CD4-positive, alpha-beta T cell treated with Interleukin-10 for 1 hour (primary cell): ENCODE data around the gene DKK1.

Source experiments
- DNase-seq: peaks from one replicate; pipeline ENCODE4 v3.0.0-alpha.2; 2020

DKK1 gene, protein sequence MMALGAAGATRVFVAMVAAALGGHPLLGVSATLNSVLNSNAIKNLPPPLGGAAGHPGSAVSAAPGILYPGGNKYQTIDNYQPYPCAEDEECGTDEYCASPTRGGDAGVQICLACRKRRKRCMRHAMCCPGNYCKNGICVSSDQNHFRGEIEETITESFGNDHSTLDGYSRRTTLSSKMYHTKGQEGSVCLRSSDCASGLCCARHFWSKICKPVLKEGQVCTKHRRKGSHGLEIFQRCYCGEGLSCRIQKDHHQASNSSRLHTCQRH

DNA sequence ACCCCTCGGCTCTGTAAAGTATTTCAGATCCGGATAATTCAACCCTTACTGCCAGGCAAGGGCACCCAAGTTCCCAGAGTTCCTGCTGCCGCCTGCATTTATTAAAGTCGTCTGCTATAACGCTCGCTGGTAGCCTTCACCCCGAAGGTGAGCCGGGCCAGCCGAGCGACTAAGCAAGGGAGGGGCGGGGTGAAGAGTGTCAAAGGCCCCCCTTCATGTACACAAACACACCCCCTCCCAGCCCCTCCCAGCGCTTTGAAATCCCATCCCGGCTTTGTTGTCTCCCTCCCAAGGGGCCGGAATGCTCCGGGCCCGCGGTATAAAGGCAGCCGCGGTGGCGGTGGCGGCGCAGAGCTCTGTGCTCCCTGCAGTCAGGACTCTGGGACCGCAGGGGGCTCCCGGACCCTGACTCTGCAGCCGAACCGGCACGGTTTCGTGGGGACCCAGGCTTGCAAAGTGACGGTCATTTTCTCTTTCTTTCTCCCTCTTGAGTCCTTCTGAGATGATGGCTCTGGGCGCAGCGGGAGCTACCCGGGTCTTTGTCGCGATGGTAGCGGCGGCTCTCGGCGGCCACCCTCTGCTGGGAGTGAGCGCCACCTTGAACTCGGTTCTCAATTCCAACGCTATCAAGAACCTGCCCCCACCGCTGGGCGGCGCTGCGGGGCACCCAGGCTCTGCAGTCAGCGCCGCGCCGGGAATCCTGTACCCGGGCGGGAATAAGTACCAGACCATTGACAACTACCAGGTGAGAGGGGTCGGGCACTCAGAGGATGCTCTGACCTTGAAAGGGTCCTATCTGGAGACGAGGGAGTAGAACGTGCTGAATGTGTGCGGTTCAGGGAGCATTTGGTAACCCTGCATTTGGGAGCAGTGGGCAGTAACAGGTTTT, at the start of gene DKK1:
Gene DKK1 (plus strand): TSS at position 349 of the 889 bp plus-strand sequence. CDS start 154 bp downstream, at position 503.
- DNase-seq: no peak

DNA sequence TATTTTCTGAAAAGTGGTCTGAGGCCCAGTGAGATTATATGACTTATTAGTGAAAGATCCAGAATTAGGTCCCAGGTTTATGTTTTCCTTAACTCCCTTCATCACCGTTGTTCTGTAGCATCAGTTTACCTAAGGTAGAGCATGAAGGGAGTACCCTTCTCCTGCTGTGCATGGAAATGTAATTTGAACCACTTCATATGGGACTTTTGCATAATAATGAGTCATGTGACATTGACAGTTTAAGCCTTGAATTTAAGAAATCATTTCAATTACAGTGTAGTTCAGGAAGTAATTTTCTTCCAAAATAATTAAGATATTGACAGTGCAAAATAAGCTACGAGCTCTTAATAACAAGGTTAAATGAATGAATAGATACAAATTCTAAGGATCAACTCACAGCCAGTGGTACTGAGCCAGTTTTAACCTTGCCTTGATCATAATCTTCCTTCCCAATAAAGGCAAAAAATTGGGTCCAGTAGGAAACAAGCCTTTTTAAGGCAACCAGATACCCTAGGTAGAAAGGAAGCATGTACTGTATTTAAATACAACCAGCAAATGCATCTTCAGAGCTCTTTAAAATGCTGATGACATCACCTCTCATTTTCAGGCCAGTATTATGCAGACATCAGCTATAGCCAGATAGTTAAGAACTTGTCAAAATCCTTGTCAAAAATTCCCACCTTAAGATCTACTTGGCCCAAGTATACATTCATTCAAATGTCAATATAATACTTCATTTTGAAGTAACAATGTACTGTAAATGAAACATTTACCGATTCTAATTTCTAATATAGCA, 48.8 kb upstream of the DKK1 start:
- no peak for DNase-seq

DNA sequence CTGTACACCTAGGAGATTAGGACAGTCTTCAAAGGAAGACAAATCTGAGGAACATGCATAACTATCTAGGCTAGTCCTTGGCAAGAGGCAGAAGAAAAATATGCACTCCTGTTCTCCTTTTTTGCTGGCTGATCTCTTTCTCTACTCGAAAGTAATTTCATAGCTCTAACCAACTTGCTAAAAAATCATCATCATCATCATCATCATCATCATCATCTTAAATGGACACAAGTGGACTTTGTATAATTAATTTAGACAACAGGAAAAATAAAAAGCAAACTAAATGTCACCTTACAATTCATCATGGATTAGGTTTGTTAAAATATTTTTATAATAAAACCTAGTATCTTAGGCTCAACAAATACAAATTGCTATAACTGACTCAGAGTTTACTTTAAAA, 47.2 kb upstream of the DKK1 start:
- DNase-seq: no peak

DNA sequence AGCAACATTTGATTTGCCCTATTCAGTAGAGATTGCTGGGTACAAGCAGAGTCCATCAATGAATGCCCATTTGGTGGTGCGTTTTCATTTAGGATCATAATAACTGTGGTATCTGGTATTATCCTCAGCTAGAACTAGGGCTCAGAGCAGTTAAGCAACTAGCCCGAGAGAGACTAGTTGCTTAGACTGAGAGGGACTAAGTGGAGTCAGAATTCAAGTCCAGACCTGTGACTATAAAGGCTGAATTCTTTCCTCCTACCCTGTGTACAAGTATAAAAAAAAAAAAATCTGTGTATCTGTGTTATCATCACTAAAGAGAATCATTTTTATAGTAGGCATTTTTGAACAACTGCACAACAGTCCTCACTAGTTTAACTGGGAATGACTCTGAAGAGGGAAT, 45.3 kb upstream of the DKK1 start:
- no peak for DNase-seq

DNA sequence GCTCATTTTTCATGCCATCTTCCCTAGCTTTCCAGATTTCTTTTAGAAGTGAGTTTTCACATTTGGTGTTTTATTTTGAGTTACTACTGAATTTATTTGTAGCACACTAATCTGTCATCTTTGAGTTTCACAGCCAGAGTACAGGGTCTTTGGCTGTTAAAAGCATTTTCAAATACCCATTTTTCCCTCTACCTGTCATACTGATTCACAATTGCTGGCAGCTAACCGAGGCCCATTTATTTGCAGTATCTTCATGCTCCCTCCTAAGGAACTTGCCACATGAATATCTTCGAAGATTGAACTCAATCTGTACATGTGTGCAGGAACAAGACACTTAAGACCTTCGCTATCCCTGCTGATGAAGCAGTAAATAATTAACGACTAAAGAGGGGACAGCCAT, 44.8 kb upstream of the DKK1 start:
- no peak for DNase-seq

DNA sequence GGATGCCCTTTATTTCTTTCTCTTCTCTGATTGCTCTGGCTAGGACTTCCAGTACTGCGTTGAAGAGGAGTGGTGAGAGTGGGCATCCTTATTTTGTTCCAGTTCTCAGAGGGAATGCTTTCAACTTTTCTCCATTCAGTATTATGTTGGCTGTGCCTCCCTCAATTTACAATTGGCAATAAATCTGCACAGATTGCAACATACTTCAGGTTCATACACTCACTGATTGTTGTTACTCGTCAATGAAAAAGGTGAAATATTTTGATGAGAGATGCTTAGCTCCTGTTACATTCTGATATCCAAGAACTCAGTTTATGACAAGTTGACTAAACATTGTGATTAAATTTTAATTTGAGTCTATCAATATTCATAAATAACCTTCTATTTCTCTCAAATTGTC, 37.9 kb upstream of the DKK1 start:
- no peak for DNase-seq

DNA sequence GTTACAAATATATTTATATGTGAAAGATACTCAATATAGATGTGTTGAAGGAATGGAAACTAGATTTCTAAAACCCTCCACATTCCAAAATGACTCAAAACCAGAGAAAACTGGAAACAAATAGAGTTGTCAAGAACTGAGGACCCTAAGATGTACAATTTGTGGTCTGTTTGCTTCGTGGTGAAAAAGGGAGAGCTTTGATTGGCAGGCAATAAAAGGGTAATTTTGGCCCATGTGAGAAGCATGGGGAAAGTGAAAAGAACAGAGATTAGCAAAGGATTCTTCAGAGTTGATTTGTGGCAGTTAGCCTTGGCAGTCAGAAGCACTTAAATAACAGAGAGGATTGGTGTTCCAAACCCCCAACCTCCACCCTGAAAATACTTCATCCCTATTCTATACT, 37.1 kb upstream of the DKK1 start:
- DNase-seq: no peak

DNA sequence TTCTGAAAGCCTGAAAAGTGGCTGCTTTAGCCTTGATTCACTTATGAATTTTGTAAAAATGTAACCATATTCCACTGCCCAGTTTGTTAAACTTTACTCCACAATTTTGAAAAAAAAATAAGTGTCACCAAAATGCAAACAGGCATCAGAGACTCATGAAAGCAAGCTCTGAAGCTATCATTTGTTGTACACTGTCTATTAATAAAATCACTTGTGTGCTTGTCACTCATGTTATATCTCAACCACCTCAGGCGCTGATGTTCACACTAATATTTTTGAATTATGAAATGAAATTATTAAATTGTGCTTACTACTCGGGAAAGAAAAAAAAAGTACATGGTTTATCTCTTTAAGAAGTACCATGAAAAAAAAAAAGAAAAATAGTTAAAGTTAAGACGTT, 34.5 kb upstream of the DKK1 start:
- no peak for DNase-seq

DNA sequence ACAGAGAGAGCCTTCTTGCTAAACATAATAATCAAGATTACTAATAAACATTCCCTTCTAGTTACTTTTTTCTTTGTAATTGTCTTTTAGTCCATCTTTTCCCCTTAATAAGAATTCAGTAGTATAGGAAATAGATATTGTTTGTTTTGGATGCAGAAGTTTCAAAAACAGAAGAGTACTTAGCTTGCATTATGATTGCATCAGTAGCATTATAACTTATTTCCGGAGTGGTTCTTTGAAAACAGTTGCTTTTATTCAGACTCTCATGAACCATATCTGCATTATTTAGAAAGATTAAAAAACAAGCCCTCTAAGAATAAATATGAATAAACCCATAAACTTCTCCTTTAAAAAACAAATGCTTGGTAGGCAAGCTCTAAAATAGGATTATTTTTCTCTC, 34.0 kb upstream of the DKK1 start:
- DNase-seq: no peak

DNA sequence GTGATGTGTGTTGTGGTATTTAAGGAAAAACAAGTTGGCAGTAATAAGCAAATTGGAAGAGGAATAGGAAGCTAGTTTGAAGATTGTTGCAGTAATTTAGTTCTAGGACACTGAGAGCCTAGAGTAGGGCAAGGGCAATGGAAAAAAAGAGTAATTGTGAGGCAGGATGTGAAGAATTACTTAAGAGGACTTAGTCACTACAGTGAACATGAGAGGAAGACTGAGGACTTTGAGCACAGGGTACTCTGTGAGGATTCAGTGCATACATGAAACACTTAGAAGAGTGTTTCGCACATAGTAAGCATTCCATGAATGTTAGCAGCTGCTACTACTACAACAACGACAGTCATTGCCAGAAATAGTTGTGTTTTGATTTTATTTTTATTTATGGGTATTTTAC, 30.9 kb upstream of the DKK1 start:
- no peak for DNase-seq

DNA sequence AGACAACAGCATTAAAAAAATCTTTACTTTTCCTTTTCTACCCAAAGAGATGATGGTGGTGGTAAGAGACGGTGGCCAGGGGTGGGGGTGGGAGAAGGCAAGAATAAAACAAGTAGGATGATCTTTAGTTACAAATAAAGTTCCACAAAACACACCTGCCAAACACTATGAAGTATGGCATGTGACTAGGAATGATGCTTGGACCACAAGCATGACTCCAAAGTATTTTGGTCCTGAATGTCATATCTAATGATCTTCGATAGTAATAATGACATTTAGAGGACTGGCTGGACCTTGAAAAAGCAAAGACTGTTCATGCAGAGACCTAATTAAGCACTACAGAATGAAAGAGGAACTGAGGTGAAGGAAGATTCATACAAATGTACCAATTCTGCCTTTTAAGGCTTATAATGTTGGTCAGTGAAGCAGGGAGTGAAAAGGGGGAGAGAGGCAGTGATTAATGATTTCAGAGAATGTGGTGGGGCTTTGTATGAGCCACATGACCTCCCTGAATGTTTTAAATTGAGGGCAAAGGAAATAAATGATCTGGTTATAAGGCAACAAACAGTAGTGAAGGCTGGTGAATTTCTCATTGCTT, 29.6 kb upstream of the DKK1 start:
- DNase-seq: no peak

DNA sequence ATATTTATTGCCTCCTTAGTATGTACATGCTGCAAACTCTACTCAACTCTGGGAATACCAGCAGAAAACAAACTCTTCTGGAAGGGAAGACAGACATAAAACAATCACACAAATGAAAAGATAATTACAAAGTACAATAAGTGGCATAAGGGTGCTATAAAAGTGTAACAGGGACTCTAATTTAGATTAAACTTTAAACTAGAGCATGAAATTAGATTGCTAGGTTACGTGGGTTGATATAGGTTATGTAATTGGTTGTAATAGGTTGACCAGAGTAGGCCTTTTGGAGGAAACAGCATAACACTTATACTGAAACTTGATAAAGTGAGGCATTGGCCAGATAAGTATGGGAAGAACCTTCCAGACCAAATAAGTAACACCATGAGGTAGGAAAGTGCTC, 26.2 kb upstream of the DKK1 start:
- DNase-seq: no peak

DNA sequence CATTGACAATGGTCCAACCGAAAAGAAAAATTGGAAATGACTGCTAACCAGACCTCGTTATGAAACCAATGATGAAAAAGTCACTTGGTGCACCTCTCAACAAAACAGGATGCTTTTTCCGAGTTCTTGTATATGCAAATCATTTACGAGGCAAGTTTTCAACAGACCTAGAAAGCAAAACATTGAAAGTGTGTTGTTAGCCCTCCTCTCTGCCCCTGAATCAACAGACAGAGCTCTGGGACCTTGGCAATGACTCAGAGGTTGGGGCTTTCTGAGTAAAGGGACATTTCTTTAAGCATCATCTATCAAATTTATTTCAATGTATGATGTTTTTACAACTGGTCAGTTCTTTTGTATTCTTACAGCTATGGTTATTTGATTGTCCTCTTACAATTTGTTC, 16.3 kb upstream of the DKK1 start:
- no peak for DNase-seq

DNA sequence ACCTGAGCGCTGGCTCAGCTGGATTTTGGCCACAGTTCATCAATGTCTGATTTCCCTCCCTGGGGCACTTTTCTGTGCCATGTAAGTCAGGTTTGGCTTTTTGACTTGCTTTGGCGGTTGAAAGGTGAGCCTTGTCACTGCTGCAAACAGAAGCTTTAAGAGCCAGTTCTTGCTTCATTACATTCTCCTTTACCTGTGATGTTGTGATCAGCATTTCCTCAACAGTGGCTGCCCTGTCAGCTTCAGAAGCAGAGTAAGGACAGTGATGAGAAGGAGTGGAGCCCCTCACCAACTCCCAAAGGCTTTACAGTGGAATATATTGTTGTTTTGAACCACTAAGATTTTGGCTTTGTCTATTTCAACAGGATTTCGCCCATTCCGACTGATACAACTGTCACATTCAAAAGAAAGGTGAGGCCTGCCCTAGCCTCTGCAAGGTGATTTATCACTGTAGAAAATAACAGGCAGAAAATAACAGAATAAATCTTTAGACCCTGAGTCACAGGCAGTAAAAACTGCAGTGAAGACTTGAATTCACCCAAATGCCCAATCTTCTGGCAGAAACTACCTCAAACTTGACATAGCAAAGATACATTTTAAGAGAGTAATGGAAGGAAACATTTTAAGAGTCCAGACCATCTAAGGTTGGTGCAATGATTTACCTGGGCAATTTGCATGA, 13.3 kb upstream of the DKK1 start:
- no peak for DNase-seq

DNA sequence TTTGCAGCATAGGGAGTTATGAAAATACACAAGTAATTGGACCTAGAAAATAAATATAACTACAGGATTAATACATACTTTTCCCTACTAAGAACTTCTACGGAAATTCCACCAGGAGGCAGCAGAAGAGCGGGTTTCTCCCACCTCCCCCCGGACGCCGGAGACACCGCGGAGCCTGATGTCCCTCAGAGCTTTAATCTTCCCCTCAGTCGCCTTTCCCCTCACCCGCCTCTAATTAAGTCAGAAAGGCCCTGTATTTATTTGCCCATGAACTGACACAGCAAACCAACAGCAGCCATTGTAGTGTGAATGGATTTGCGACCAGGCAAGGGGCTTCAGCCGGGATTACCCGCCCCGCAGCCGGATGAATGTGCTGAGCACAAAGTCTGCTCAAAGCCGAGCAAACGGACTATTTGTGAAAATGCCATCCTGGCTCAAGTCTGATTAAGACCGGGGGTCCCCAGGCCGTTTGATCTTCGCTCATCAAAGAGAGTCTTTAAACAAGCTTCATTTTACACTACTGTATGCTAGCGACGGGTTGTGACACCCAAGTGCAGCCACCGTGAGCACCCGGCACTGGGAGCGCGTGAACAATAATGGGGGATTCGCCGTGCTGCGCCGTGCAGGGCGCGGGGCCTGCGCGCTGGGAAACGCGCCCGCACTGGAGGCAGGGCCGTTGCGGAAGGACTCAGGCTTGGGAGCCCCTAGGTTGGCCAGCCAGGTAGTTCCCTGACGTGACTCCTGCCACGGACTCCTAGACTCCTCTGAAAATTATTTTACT, 5.6 kb upstream of the DKK1 start:
- DNase-seq: no peak

DNA sequence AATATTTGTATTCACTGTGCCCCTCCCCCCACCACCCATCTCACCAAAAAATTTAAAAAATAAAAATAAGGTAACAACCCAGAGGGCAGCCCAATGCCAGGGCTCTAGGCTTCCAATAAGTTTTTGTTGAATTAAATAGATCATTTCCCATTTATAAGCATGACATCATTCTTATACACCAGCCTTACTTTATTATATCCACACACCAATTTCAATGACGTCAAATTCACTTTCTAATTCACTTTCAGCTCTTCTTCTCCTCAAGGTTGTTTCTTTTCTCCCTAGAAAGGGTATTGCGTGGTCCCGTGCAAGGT, 1.2 kb upstream of the DKK1 start:
- no peak for DNase-seq

DNA sequence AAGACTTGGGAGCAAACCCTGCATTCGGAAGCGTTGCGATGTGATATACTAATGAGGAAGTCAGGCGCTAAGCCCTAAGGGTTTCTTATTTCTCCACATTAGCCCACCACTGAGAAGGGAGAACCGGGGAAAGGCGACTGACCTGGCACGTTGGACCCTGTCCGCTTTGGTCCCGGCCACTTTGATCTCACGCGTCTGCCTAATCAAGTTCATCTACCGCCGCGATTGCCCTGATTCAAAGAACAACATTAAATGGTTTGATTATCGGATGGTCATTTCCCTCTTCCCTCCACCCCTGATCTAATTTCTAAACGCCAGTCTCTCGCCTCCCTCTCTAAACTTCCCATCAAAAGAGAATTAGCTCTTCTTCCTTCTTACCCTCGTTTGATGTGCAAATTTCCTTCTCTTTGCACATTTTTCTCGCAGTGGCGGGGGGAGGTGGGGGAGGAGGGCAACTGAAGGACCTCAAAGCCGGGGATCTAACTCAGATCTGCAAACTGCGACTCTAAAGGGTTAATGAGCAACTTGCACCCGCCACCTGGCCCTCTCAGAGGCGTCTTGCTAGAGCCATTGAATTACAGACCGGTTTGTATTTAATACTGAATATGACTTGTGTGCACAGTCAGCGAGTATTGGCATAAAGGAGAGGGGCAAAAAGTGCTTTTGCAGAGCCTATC, 687 bp upstream of the DKK1 start:
- DNase-seq: no peak

DNA sequence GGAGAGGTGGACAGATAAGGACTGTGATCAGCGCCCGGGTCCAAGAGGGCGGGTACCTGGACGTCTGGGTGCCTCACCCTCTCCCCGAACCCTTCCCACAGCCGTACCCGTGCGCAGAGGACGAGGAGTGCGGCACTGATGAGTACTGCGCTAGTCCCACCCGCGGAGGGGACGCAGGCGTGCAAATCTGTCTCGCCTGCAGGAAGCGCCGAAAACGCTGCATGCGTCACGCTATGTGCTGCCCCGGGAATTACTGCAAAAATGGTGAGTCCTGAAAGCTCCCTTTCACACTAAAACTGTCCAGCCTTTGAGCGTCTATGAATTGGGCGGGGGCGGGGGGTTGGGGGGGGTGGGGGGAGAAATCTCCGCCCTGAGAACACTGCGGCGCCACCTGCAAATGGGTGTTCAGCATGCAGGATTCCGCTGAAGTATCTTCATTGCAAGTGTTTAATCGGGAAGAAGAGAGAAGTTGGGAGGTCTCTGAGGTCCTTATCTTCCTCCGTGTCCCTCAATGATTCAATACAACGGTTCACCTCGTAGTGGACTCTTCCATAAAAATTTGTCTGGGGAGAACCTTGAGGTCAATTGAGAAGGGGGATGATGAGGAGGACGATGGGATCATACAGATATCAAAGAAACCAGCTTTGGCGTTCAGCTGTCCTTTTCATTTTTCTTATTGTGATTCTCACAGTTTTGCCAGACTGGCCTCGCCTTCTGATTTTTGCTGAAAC, 906 bp downstream of the DKK1 start:
- DNase-seq: no peak

DNA sequence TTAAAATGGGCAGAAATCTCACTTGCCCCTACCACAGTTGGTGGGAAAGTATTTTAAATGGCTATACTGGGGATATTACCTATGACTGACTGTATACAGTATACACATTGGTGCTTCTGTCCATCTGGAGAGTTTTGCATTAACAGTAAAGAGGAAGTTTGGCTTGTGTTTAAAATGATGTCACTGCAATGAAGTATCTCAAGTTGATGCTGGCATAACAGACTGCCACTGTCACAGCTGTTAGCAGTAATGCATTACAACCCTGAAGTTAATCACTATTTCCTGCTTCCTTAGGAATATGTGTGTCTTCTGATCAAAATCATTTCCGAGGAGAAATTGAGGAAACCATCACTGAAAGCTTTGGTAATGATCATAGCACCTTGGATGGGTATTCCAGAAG, 1.9 kb downstream of the DKK1 start:
- DNase-seq: no peak

DNA sequence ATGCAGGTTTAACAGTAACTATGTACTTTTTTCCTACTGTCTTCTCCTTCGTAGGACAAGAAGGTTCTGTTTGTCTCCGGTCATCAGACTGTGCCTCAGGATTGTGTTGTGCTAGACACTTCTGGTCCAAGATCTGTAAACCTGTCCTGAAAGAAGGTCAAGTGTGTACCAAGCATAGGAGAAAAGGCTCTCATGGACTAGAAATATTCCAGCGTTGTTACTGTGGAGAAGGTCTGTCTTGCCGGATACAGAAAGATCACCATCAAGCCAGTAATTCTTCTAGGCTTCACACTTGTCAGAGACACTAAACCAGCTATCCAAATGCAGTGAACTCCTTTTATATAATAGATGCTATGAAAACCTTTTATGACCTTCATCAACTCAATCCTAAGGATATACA, 2.4 kb downstream of the DKK1 start:
- DNase-seq: no peak
